ENCODE data around the gene HAPLN3. TPM values are rescaled to one million over a fixed set of nuclear protein-coding genes. Genes with fewer than 3 reads are reported as not detected.

Gene HAPLN3
- total RNA-seq (2014; rRNA removed; shearing (Covaris generic)) = 11.6 and 15.1 TPM in 2 replicates

GRCh38 chr15:88894819-88895767 lies at the start of gene HAPLN3:
Gene HAPLN3 (minus strand): TSS chr15:88895544. CDS start chr15:88887298, 8,246 bp downstream.

GRCh38 chr15:88913017-88913849 lies 17.9 kb upstream of the HAPLN3 start, which contains the start of gene MFGE8:
Gene MFGE8 (minus strand): TSS chr15:88913379. CDS start chr15:88913319, 60 bp downstream.

Other genes with a start within 250 kb of the HAPLN3 start
- gene ACAN, start 92.1 kb downstream of the HAPLN3 start, total RNA-seq (2014; rRNA removed; shearing (Covaris generic)) = 0.29 and 1.5 TPM in 2 replicates
- gene MFGE8, start 17.8 kb upstream of the HAPLN3 start, total RNA-seq (2014; rRNA removed; shearing (Covaris generic)) = 36.4 and 38.1 TPM in 2 replicates
- gene ABHD2, start 192.9 kb upstream of the HAPLN3 start, total RNA-seq (2014; rRNA removed; shearing (Covaris generic)) = 28.6 and 30.1 TPM in 2 replicates